GM21529 (cell line): ENCODE measurements around the gene PDE6D.
A peak's percentile ranks its signal among the peaks of the same experiment; 100 is the strongest.

Experiments used
- ATAC-seq: cut with Tn5 transposase; IDR thresholded peaks from one replicate; pipeline ENCODE4 v1.9.1; 2021; ENCODE audit not compliant: unreplicated experiment

PDE6D gene

DNA sequence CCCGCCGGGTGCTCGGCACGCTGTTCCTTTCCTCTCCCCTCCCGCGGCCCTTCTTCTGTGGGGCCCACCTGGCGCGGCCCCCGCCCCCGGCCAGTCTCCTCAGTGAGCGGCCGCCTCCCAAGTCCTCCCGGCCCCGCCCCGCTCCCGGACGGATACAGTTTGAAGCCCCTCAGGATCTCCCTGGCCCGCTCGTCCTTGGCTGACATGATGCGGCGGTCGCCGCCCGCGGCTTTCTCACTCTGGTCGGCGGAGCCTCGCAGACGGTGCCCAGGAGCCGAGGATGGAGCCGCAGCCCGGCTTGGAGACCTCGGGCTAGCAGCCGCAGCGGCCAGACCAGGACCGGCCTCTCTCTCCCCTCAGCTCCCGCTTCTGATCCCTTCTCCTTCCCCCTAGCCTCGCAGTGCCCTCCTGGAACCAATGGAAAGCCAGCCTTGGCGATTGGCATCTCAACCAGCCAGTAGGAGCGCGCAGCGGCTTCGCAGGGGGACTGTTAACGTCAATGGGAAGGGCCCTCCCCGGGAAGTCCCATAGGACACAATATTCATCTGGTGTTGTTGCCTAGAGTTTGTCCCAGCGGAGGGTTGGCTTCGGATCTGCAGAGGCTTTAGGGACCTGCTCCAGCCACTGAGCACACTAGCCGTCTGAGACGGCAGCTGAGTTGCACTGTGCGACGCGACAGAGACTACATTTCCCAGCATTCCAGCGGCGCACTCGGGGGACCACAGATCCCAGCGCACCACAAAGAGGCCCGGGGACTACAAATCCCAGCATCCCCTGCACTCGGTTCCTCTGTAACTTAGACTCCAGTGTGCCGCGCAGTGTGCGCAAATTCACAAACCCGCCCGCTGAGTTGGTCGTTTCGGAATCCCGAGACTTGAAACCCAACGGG, at the start of gene PDE6D:
TSS of gene PDE6D (minus strand) at position 374 of the 889 bp plus-strand sequence. CDS start at position 206, 168 bp downstream.
- peak; percentile 89 for ATAC-seq

DNA sequence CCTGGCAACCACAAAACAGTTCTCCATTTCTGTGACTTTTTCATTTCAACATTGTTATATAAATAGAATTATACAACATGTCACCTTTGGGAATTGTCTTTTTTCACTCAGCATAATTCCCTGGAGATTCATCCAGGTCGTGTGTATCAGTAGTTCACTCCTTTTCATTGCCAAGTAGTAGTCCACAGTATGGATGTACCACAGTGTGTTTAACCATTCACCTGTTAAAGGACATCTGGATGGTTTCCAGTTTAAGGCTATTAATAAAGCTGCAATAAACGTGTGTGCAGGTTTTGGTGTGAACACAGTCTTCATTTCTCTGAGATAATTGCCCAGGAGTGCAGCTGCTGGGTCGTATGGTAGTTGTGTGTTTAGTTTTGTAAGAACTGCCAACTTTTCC, 40.8 kb upstream of the PDE6D start:
- ATAC-seq = no peak

DNA sequence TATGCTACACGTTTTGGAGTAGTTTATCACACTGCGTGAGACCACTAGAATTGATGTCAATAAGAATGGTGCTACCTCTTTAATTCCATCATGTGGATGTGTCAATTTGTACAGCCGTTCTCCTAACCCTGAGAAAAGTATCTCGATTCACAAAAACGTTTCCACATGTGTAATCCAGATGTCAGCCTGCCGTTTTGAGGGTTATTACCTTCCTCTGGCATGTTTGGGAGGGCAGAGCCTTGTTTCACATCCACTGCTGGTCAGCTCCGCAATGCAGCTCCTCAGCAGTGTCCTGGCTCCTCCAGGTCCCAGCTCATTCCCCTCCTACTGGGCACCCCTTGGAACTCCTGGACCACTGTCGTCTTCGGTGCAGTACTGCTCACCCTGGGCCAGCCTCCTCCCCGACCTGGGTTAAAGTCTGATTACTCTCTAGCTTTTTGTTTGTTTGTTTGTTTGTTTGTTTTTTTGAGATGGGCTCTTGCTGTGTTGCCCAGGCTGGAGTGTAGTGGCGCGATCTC, 39.8 kb upstream of the PDE6D start:
- ATAC-seq = no peak

DNA sequence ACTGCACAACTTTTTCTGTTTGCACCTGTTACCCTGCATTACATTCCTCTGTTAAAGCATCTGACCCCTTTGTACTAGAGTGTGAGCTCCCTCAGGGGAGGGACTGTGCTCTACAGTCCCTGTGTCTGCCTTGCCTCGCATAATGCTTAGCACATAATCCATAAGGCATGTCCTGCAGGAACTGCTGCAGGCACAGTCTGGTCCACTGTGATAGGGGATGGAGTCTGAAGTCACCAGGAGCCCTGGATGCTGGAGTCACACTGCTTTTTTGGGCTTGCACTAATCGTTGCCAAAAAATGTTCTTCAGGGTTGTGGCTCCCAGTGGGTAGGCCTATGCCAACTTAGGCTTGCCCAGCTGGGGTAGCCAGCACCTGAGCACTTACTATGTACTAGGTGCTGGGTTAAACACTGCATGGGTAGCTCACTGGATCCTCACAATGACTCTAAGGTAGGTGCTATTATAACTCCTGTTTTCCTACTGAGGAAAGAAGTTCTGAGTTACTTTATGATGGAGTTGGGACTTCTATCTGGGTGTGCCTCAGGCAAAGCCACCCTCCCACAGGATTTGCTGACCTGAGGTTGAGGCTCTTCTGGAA, 38.5 kb upstream of the PDE6D start:
- no peak for ATAC-seq

DNA sequence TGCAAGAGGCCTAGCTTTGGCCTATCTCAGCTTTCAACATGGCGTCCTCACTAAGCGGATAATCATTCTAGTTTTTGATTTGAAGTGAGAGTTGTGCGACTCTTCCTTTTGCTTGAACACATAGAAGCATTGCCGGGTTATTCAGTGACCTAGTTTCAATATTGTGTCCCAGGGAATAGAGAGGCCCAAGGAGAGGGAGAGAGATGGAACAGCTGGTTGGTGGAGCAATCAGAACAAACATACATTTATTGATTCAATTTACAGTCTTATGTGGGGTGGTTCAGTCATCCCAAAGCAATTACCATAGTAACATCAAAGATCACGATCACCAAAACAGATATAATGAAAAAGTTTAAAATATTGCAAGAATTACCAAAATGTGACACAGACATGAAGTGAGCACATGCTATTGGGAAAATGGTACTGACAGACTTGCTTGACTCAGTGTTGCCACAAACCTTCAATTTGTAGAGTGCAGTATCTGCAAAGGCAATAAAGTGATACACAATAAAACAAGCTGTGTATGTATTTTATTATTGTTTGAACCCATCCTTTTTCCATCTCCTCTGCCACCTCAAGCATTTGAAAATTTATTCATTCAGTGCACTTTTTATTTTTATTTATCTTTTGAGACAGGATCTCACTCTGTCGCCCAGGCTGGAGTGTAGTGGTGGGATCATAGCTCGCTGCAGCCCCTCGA, 35.4 kb upstream of the PDE6D start:
- no peak for ATAC-seq

DNA sequence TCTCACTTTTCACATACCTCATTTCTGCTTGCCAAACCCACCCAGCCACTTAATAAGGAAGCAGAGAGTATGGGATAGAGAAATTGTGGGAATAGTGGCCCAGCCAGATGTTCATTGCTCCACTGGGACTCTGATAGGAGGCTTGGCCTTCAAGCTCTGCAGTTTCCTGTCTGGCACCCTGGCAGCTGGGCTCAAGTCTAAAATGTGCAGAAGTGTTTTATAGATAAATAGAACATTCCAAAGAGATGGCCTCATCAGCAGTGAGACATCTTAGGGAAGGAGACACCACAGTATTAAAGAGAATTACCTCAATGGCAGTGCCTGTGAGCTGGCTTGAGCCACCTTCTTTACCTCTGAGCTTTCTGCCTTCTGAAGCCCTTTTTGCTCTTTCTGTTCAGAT, 29.8 kb upstream of the PDE6D start:
- no peak for ATAC-seq

DNA sequence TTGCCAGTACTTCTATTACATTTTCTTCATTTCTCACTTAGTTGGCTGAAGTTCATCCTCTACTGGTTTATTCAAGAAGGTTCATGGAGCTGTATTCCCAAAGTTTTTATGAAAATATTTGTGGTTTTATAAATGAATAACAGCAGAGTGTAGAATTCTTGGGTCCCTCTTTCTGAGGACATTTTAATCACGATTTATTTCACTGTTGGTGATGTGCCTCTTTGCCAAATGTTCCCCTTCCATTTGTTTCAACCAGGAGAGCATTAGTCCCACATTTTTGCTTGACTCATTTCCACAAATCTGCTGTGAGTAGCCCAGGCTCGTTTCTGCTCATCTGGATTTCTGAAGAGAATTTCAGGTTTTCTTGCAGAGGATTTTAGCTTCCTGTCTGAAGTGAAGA, 25.9 kb upstream of the PDE6D start:
- ATAC-seq = no peak

DNA sequence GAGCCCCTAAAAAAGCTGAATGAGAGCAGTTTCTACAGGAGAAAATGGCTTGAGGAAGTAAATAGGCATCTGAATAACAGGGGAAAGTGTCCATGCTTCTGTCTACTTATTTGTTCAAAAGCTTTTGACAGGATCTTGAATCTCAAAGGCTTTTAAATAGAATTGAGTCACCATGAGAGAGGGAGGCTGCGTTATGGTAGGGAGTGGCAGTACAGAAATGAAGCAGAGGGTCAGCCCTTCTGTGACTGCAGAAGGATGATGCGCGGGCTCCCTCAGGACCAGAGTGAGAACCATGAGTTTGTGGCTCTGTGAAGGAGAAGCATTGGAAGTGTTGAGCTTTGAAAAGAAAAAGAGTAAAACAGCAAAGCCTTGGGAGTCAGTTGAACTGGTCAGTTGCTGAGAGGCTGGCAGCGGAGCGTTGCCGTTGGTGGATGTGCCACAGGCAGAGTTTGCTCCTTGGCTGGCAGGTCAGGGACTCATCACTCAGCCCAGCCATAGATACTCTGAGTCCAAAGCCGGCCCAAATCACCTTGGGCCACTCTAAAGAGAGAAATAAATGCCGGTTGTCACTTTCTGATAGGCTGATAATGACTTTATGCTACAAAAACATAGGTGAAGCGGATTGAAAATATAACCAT, 22.5 kb upstream of the PDE6D start:
- no peak for ATAC-seq

DNA sequence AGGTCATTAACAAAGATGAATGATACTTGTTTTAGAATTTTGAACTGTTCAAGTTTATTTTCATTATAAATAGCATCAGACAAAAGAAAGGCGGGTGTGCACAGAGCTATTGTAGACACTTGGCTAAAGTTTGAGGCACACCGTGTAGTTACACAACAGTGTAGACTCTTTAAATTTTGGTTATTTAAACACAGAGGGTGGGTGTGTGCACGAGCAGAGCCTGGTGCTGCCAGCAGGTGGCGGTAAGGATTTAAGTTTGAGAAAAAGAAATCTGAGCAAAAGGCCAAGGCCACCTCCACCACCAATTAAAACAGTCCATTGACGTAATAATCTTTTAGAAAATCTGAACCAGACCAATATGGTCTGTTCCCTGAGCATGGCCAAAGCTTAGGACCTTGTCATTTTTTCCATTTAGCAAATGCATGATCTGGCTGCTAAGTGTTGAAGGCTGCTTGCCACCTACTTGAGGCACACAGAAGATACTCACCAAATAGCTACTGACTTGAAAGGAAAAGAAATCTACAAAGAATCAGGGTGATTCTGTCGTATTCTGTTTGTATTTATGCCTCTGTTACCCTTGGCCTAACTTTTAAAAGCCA, 19.5 kb upstream of the PDE6D start:
- no peak for ATAC-seq

DNA sequence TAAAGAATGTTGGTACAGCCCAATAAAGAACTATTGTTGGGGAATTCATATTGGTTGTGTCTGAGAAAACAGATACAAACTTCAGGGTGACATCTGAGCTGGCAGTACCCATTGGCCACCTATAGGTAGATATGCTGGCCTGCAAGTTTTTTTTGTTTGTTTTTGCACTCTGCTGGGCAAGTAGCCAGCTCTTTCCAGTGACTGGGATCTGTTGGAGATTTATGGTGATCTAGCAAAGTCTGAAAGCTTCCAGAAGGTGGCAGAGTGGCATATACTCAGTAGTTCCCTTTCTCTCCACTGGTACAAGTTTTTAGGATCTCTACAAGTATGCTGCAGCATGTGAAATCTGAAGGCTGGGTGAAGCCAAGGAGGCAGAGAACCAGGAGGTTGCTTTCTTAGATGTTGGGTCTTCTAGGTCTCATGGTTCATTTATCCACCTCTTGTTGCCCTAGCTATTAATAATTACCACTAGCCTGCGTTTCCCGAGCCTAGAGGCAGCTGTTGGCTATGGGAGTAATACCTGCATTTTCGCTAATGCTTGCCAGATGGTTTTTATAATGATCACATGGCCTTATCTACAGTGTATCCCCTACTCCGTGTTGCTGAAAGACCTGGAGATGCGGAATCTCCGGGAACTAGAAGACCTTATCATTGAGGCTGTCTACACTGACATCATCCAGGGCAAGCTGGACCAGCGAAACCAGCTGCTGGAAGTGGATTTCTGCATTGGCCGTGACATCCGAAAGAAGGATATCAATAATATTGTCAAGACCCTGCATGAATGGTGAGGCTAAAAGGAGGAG, 14.6 kb upstream of the PDE6D start:
- ATAC-seq = no peak

DNA sequence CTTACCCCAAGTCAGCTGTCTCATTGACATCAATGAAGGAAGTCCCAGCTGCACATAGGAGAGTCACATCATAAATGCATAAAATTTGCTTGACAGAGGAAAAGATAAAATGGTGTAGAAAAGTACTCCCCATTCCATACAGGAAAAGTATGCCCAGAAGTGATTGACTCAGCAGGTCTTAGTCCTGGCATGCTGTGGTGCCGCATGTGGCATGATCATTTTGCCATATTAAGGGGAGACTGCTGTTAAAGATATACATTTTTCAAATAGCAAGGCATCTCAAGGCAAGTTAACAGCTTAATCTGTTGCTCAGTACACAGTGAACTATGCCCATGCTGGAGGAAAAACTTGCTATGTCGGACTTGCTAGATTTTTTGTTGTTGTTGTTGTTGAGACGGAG, 13.3 kb upstream of the PDE6D start:
- no peak for ATAC-seq

DNA sequence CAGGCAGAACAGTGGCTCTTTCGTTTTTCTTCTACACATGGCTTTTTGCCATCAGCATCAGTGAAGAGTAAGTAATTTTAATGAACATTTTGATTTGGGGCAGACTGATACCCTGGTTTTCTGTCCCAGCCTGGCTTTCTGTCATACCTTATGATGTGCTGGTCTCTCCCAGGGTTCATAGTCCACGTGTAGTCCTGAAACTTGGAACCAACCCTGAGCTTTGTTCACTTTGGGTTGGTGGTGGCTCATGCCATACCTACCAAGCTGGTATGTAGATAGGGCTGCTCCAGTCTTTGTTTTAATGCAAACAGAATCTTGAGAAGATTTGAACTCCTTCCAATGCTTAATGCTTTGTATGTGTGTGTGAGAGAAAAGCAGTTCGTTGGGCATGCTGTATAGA, 10.0 kb upstream of the PDE6D start:
- no peak for ATAC-seq

DNA sequence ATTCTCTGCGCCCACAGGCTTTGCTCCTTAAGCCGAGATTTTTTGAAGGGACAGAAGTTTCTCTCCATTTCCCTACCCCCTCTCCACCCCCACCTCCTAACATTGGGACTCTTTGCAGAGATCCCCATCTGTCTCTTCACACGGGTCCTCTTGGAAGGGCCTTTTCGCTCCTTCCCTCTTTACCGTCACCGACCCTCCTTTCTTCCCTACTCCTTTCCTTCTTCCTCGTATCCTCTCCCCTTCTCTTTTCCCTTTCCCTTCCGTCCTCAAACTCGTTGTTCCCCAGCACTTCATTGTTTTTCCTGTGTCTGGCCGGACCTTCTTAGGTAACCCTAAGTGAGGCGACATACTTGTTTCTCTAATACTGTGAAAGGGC, 5.8 kb upstream of the PDE6D start:
- ATAC-seq = no peak

DNA sequence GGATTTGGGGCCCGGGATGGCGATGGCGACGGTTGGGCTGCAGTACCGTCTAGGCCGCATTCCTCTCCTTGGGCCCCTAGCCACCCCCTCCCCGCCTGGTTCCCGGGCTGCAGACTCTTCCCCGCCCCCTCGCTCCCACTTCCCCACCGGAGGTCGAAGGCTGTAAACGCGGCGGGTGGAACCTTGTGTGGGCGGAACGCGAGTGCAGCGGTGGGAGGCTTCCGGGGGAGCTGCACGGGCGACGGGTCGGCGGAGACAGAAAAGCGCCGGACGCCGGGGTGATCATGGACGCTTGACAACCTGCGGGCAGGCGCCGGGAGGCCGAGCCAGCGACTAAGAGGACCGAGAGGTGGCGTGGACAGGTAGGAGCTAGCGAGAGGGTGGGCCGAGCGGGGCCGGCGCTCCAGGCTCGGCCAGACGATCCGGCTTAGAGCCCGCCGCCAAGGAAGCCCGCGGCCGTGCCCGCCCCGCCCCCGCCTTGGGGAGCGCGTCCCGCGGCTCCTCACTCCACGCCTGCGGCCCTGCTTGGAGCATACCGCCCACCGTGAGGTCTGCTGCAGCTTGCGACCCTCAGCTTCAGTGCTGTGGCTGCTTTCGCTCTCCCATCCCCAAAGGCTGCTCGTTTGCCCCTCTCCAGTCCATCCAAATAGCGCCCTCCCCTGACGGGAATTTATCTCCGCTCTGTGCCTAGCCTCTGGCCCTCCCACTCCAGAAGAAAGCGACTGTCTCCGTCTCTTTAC, 5.3 kb upstream of the PDE6D start, which contains the start of gene COPS7B:
TSS of gene COPS7B (plus strand) at position 269 of the 740 bp plus-strand sequence. CDS start 2,126 bp downstream, outside the sequence.
- ATAC-seq = peak; percentile 63

DNA sequence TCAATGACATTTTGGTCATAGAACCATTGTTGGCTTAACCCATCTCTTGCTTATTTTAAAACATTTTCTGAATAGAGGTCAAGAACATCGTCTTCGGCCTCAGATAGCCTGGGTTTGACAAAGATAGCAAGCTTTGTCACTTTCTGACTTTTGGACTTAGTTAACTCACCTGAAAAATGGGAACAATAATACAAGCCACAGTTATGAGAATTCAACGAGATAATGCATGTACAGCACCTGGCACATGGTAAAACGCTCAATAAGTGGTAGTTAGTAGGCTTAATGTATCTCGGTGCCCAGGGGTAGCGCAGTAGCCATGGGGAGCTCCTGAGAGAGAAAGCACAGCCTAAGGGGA, 4.7 kb upstream of the PDE6D start:
- peak; percentile 13 for ATAC-seq

DNA sequence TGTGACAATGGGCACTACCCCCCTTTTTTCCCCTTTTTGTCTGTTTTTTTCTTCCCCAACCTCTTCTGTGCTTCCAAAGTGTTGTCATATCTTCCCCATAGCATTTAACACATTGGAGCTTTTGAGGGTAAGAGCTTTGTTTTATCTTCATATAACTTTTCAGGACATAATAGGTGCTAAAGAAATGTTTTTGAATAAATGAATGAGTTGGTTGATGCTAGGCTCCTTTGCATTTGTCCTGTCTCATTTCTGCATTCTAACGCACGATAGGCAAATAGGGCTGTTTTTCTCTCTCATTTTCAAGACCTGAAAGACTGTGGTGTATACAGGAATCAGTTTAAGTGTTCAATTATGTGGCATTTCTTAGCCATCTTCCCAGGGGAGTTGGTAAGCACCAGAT, 4.3 kb upstream of the PDE6D start:
- ATAC-seq = no peak

DNA sequence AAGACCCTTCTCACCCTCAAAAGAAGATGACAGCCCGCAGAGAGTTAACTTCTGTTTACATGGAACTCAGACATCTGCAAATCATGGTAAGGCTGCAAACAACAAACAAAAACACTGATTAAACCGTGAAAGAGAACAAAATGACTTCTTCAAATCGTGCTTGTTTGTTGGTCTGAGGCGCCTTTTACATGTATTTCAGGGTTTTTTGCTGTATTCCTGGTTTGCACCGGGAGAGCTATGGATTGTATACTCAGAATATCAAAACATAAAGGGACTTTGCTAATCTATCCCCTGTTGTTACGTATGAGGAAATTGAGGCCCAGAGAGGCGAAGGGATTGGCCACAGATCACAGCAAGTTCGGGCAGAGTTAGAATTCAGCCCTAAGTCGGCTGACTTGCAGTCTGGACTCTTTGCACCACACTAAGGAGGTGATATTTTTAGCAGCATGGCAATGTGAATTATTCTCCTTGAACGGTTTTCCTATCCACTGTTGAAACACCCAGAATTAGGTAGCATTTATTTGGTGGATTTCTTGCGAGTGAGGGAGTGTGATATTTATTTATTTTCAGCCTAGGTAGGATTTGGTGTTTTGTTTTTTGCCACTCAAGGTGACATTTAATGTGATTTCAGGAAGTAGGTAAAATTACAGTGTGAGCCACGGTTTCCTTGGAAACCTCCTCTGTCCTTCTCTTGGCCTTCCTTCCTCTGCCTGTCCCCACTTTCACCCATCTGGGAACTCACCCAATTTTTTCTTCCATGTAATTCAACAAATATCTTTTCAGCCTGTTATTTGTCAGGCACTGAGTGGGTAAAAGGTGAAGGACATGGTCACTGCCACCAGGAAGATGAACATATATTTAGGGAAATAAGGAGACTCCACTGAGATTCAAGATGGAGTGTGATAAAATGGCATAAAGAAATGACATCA, 980 bp upstream of the PDE6D start:
- ATAC-seq = no peak
